ENCODE measurements around the gene VWA5B2. TPM values are rescaled to one million over a fixed set of nuclear protein-coding genes. Genes with fewer than 3 reads are reported as not detected.
A peak's percentile ranks its signal among the peaks of the same experiment; 100 is the strongest.

Gene VWA5B2
- total RNA-seq, 2 experiments from 2014 or later: not detected

GRCh38 chr3:184193991-184194539, 35.3 kb upstream of the VWA5B2 start:
- Mint-ChIP-seq H3K36me3 (ENCODE audit: low read depth) (peaks cover 39% of the 10 kb centered on the region), H3K27me3 (no peaks in the 10 kb centered on the region), H3K4me1 (peaks cover 4% of the 10 kb centered on the region), H3K4me3 (no peak overlapping the region), H3K9me3 (no peaks in the 10 kb centered on the region), H3K27ac (no peak overlapping the region)
- DNase-seq: no peak
- ChIA-PET CTCF (no interaction called here), POLR2A (interaction anchor here (1.8 kb wide), 1 partner anchor 8 kb away, joined by 6 read pairs; the partner anchor contains the start of gene ABCF3)

GRCh38 chr3:184196536-184196935, 32.8 kb upstream of the VWA5B2 start:
- POLR2A ChIA-PET: no interaction called here
- Mint-ChIP-seq H3K4me1 (no peaks in the 10 kb centered on the region), H3K27ac (no peak overlapping the region), H3K4me3 (no peak overlapping the region), H3K27me3 (no peaks in the 10 kb centered on the region), H3K9me3 (no peaks in the 10 kb centered on the region), H3K36me3 (ENCODE audit: low read depth) (peaks cover 26% of the 10 kb centered on the region)
- CTCF ChIA-PET: interaction anchor here (0.9 kb wide), 1 partner anchor 301 kb away, joined by 3 read pairs; no protein-coding TSS in a partner anchor
- no peak for DNase-seq

GRCh38 chr3:184198509-184198908, 30.9 kb upstream of the VWA5B2 start:
- H3K4me1 Mint-ChIP-seq: no peaks in the 10 kb centered on the region
- no peak overlapping the region for H3K4me3 Mint-ChIP-seq
- ChIA-PET POLR2A (no interaction called here), CTCF (interaction anchor here (1.2 to 2.3 kb wide), 2 partner anchors 12 to 29 kb away, joined by 3 to 6 read pairs; no protein-coding TSS in a partner anchor)
- H3K9me3 Mint-ChIP-seq: no peaks in the 10 kb centered on the region
- peaks cover 10% of the 10 kb centered on the region for H3K36me3 Mint-ChIP-seq (ENCODE audit: low read depth)
- no peak overlapping the region for H3K27ac Mint-ChIP-seq
- H3K27me3 Mint-ChIP-seq: peaks cover under 1% of the 10 kb centered on the region
- DNase-seq: no peak

- ChIA-PET CTCF (interaction anchor here (2.3 kb wide), 1 partner anchor 27 kb away, joined by 6 read pairs; no protein-coding TSS in a partner anchor), POLR2A (no interaction called here)
- Mint-ChIP-seq H3K4me3 (no peak overlapping the region), H3K27ac (no peak overlapping the region), H3K27me3 (peaks cover 5% of the 10 kb centered on the region), H3K36me3 (ENCODE audit: low read depth) (no peaks in the 10 kb centered on the region), H3K9me3 (no peaks in the 10 kb centered on the region), H3K4me1 (no peaks in the 10 kb centered on the region)
- no peak for DNase-seq
Observed at GRCh38 chr3:184200825-184201224, 28.6 kb upstream of the VWA5B2 start.

GRCh38 chr3:184203526-184203925, 25.9 kb upstream of the VWA5B2 start:
- H3K9me3 Mint-ChIP-seq: no peaks in the 10 kb centered on the region
- no peak overlapping the region for H3K4me3 Mint-ChIP-seq
- no peak overlapping the region for H3K27ac Mint-ChIP-seq
- ChIA-PET CTCF (interaction anchor here (2.7 kb wide), 1 partner anchor 24 kb away, joined by 8 read pairs; no protein-coding TSS in a partner anchor), POLR2A (no interaction called here)
- H3K36me3 Mint-ChIP-seq (ENCODE audit: low read depth): no peaks in the 10 kb centered on the region
- no peak for DNase-seq
- H3K4me1 Mint-ChIP-seq: no peaks in the 10 kb centered on the region
- H3K27me3 Mint-ChIP-seq: peaks cover 16% of the 10 kb centered on the region

GRCh38 chr3:184209146-184209923, 20.1 kb upstream of the VWA5B2 start:
- CTCF ChIA-PET: interaction anchor here (1.8 kb wide), 1 partner anchor 18 kb away, joined by 6 read pairs; no protein-coding TSS in a partner anchor
- Mint-ChIP-seq H3K4me3 (no peak overlapping the region), H3K27me3 (peaks cover 21% of the 10 kb centered on the region), H3K27ac (no peak overlapping the region), H3K36me3 (ENCODE audit: low read depth) (no peaks in the 10 kb centered on the region), H3K4me1 (no peaks in the 10 kb centered on the region), H3K9me3 (no peaks in the 10 kb centered on the region)
- POLR2A ChIA-PET: no interaction called here
- DNase-seq: no peak

- Mint-ChIP-seq H3K4me1 (no peaks in the 10 kb centered on the region), H3K36me3 (ENCODE audit: low read depth) (no peaks in the 10 kb centered on the region), H3K4me3 (no peak overlapping the region), H3K27ac (no peak overlapping the region), H3K9me3 (no peaks in the 10 kb centered on the region), H3K27me3 (peaks cover 21% of the 10 kb centered on the region)
- no peak for DNase-seq
- CTCF ChIA-PET: no interaction called here
- POLR2A ChIA-PET: no interaction called here
Observed at GRCh38 chr3:184211297-184211696, 18.1 kb upstream of the VWA5B2 start.

GRCh38 chr3:184211718-184212117, 17.7 kb upstream of the VWA5B2 start:
- CTCF ChIA-PET: no interaction called here

GRCh38 chr3:184218814-184219213, 10.6 kb upstream of the VWA5B2 start:
- Mint-ChIP-seq H3K4me3 (no peak overlapping the region), H3K27ac (no peak overlapping the region), H3K36me3 (ENCODE audit: low read depth) (no peaks in the 10 kb centered on the region), H3K4me1 (no peaks in the 10 kb centered on the region), H3K27me3 (peaks cover 7% of the 10 kb centered on the region), H3K9me3 (no peaks in the 10 kb centered on the region)
- CTCF ChIA-PET: interaction anchor here (0.7 to 1.3 kb wide), 2 partner anchors 9 to 33 kb away, joined by 3 to 5 read pairs; no protein-coding TSS in a partner anchor
- DNase-seq: no peak
- POLR2A ChIA-PET: no interaction called here

More at GRCh38 chr3:184211718-184212117, 17.7 kb upstream of the VWA5B2 start:
- Mint-ChIP-seq H3K27ac (no peak overlapping the region), H3K4me3 (no peak overlapping the region), H3K27me3 (peaks cover 17% of the 10 kb centered on the region), H3K36me3 (ENCODE audit: low read depth) (no peaks in the 10 kb centered on the region), H3K4me1 (no peaks in the 10 kb centered on the region), H3K9me3 (no peaks in the 10 kb centered on the region)
- DNase-seq: no peak
- POLR2A ChIA-PET: no interaction called here

GRCh38 chr3:184222521-184222920, 6.9 kb upstream of the VWA5B2 start:
- Mint-ChIP-seq H3K27me3 (peaks cover 22% of the 10 kb centered on the region), H3K9me3 (no peaks in the 10 kb centered on the region), H3K36me3 (ENCODE audit: low read depth) (no peaks in the 10 kb centered on the region), H3K27ac (no peak overlapping the region), H3K4me3 (no peak overlapping the region), H3K4me1 (no peaks in the 10 kb centered on the region)
- ChIA-PET POLR2A (no interaction called here), CTCF (interaction anchor here (0.6 kb wide), 1 partner anchor 108 kb away, joined by 3 read pairs; no protein-coding TSS in a partner anchor)
- DNase-seq: no peak

- Mint-ChIP-seq H3K36me3 (ENCODE audit: low read depth) (no peaks in the 10 kb centered on the region), H3K27me3 (peaks cover 36% of the 10 kb centered on the region), H3K27ac (no peak overlapping the region), H3K4me1 (peaks cover 7% of the 10 kb centered on the region), H3K9me3 (no peaks in the 10 kb centered on the region), H3K4me3 (no peak overlapping the region)
- ChIA-PET POLR2A (no interaction called here), CTCF (no interaction called here)
- no peak for DNase-seq
Observed at GRCh38 chr3:184223946-184224345, 5.4 kb upstream of the VWA5B2 start.

- peaks cover 13% of the 10 kb centered on the region for H3K4me1 Mint-ChIP-seq
- H3K27ac Mint-ChIP-seq: no peak overlapping the region
- no peaks in the 10 kb centered on the region for H3K36me3 Mint-ChIP-seq (ENCODE audit: low read depth)
- H3K27me3 Mint-ChIP-seq: peaks cover 56% of the 10 kb centered on the region
- ChIA-PET CTCF (interaction anchor here (0.6 to 4.1 kb wide), 33 partner anchors 9 to 342 kb away, joined by 3 to 53 read pairs (median 6); partner anchors contain the start of genes ABCF3, ALG3, EEF1AKMT4 and PARL), POLR2A (interaction anchor here (0.8 to 2.6 kb wide), 8 partner anchors 10 to 72 kb away, joined by 3 to 9 read pairs (median 5); partner anchors contain the start of genes ABCF3, DVL3 and EEF1AKMT4)
- no peaks in the 10 kb centered on the region for H3K9me3 Mint-ChIP-seq
- H3K4me3 Mint-ChIP-seq: no peak overlapping the region
- peak; percentile 52 for DNase-seq
Observed at GRCh38 chr3:184227481-184227935, 1.9 kb upstream of the VWA5B2 start.

All from activated CD4-positive, alpha-beta memory T cell treated with anti-CD3 and anti-CD28 coated beads, Interleukin-2, amount 10 ng/mL, durations not matched to agents 7 days and 5 days (primary cell).